ENCODE results near the gene SSUH2. TPM values are rescaled to one million over a fixed set of nuclear protein-coding genes. Genes with fewer than 3 reads are reported as not detected.

The SSUH2 gene
- total and polyA plus RNA-seq, 2 of the 4 experiments (the other 2 are of a cell fraction), result 0.10 TPM; not detected in 1

GRCh38 chr3:8607234-8608040 lies 37.2 kb downstream of the SSUH2 start:
- TF ChIP-seq MAFK (IDR thresholded peaks at IDR 0.05; ENCODE audit: low read depth, low read length) (no peak), RFX5 (IDR thresholded peaks at IDR 0.05; ENCODE audit: low read depth, low read length) (no peak), MAZ (IDR thresholded peaks at IDR 0.05; ENCODE audit: borderline replicate concordance, low read depth, low read length) (no peak), RAD21 (IDR thresholded peaks at IDR 0.05; ENCODE audit: low read length) (peak; percentile 90), SMC3 (IDR thresholded peaks at IDR 0.05; ENCODE audit: low read depth, low read length) (peak; percentile 91), USF2 (IDR thresholded peaks at IDR 0.05; ENCODE audit: low read depth, low read length) (peak; percentile 23; the same call in 1 of the 2 replicates), CTCF (conservative IDR thresholded peaks at IDR 0.05; ENCODE audit: low read depth, low read length) (peak; percentile 77), BHLHE40 (IDR thresholded peaks at IDR 0.05; ENCODE audit: low read depth, low read length) (no peak)
- ChIA-PET CTCF (interaction anchor here (0.8 to 1.3 kb wide), 5 partner anchors 45 to 191 kb away, joined by 3 to 6 read pairs (median 3); partner anchors contain the start of gene LMCD1), POLR2A (ENCODE audit: unreplicated experiment) (no interaction called here)
- H4K8ac ChIP-seq (ENCODE audit: low read depth in 2 of 2, low read length in 2 of 2), result peak overlapping the region in 1 of 2 experiments; percentile 46; a peak in 1 of 4 replicates
- no peak overlapping the region for H3K9ac ChIP-seq (ENCODE audit: low read depth, low read length)
- H3K4ac ChIP-seq (ENCODE audit: low read depth, low read length), result peak overlapping the region; percentile 73
- peak overlapping the region; percentile 71 for H2AK5ac ChIP-seq (ENCODE audit: low read depth, low read length)
- no peak overlapping the region; the same call in 1 of the 2 replicates for H3K56ac ChIP-seq (ENCODE audit: extremely low read depth, insufficient read depth, low read length)
- H3K4me2 ChIP-seq (ENCODE audit: low read depth, low read length), result no peak overlapping the region
- H2AK9ac ChIP-seq (replicated peaks; ENCODE audit: low read depth, low read length, poor library complexity), result peak overlapping the region; percentile 68
- H3K14ac ChIP-seq (replicated peaks; ENCODE audit: low read depth, low read length), result no peak overlapping the region
- DNase-seq (peak; percentile 78), ATAC-seq (ENCODE audit: low read depth) (peak; percentile 91)
- in situ Hi-C loops (cut with MboI; ENCODE audit: low sequenced_read_pairs), result no loop called here
- no peak overlapping the region for H3K23ac ChIP-seq (ENCODE audit: low read depth, low read length)
- H3K36me3 ChIP-seq (ENCODE audit: control insufficient read depth, insufficient read depth, low read length), result no peaks in the 10 kb centered on the region
- no peaks in the 10 kb centered on the region; the same call in 1 of the 2 replicates for H4K20me1 ChIP-seq (ENCODE audit: insufficient read depth, low read length)
- H2BK20ac ChIP-seq (ENCODE audit: low read depth, low read length), result peak overlapping the region; percentile 27; the same call in 1 of the 2 replicates
- peak overlapping the region; percentile 69 for H2AFZ ChIP-seq (replicated peaks; ENCODE audit: low read length, poor library complexity)
- H2BK15ac ChIP-seq (ENCODE audit: low read depth, low read length), result no peak overlapping the region; the same call in 2 of the 3 replicates
- peaks cover 7% of the 10 kb centered on the region for H3K4me1 ChIP-seq (ENCODE audit: control insufficient read depth, insufficient read depth, low read length)
- H3K18ac ChIP-seq (ENCODE audit: low read depth, low read length), result peak overlapping the region; percentile 13; the same call in 1 of the 2 replicates
- H3K27ac ChIP-seq (ENCODE audit: insufficient read depth, low read length), result no peak overlapping the region
- no peak overlapping the region for H3K4me3 ChIP-seq (ENCODE audit: insufficient read depth, low read depth, low read length)
- no peak overlapping the region for H4K5ac ChIP-seq (ENCODE audit: low read depth, low read length)
- H3K9me3 ChIP-seq (ENCODE audit: control insufficient read depth, insufficient read depth, low read length), result no peaks in the 10 kb centered on the region
- H2BK120ac ChIP-seq (ENCODE audit: low read depth, low read length), result peak overlapping the region; percentile 75
- no TSS peak for BruUV-seq (replicated peaks)
- H2BK5ac ChIP-seq (ENCODE audit: low read depth, low read length, poor library complexity, severe bottlenecking), result no peak overlapping the region
- H3K9me1 ChIP-seq (ENCODE audit: insufficient read depth, low read length), result no peaks in the 10 kb centered on the region; the same call in 1 of the 2 replicates
- H3K79me1 ChIP-seq (ENCODE audit: low read depth in 1 of 2, low read length in 2 of 2), result no peaks in the 10 kb centered on the region
- 57% methylated on average over 2 of the region's 7 CpGs; no CpG with 5 or more reads in 1 of the 2 experiments for WGBS, 2 experiments (ENCODE audit: extremely low coverage in 2 of 2, insufficient read length in 1 of 2)
- intact Hi-C loops (cut with micrococcal nuclease), result loop anchor here (1.0 kb wide), 1 partner anchor 165 kb away; no protein-coding TSS in a partner anchor
- dilution Hi-C loops (cut with HindIII; ENCODE audit: low sequenced_read_pairs, unreplicated experiment), result no loop called here
- H4K91ac ChIP-seq (ENCODE audit: insufficient read depth, low read depth, low read length), result peak overlapping the region; percentile 32; the same call in 1 of the 2 replicates
- no peaks in the 10 kb centered on the region for H3K27me3 ChIP-seq (ENCODE audit: control insufficient read depth, insufficient read depth, low read length)
